ENCODE data around the gene KLHL30.

Gene KLHL30

GRCh38 chr2:238138331-238139195 is at the start of gene KLHL30:
KLHL30 (plus strand) TSS chr2:238138668; CDS start chr2:238140755, 2,087 bp downstream.
- no peak for DNase-seq

GRCh38 chr2:238090887-238091286 is 47.6 kb upstream of the KLHL30 start:
- no peak for DNase-seq

GRCh38 chr2:238091436-238092060 is 46.9 kb upstream of the KLHL30 start:
- no peak for DNase-seq

- DNase-seq: no peak
Measured at GRCh38 chr2:238092486-238093035, 45.9 kb upstream of the KLHL30 start.

GRCh38 chr2:238093181-238094140 is 45.0 kb upstream of the KLHL30 start:
- DNase-seq: no peak

GRCh38 chr2:238094438-238095022 is 43.9 kb upstream of the KLHL30 start:
- DNase-seq: no peak

GRCh38 chr2:238095143-238095542 is 43.3 kb upstream of the KLHL30 start:
- DNase-seq: no peak

- no peak for DNase-seq
Measured at GRCh38 chr2:238096311-238097011, 42.0 kb upstream of the KLHL30 start.

GRCh38 chr2:238097201-238097987 is 41.1 kb upstream of the KLHL30 start:
- no peak for DNase-seq

- DNase-seq: no peak
Measured at GRCh38 chr2:238097988-238098871, 40.2 kb upstream of the KLHL30 start.

- no peak for DNase-seq
Measured at GRCh38 chr2:238098901-238099713, 39.4 kb upstream of the KLHL30 start.

- DNase-seq: no peak
Measured at GRCh38 chr2:238099714-238100048, 38.8 kb upstream of the KLHL30 start.

GRCh38 chr2:238100049-238100820 is 38.2 kb upstream of the KLHL30 start, which contains the start of gene ESPNL:
ESPNL (plus strand) TSS chr2:238100340; CDS start chr2:238100420, 80 bp downstream.
- DNase-seq: no peak

GRCh38 chr2:238100821-238101771 is 37.4 kb upstream of the KLHL30 start:
- no peak for DNase-seq

- DNase-seq: no peak
Measured at GRCh38 chr2:238101891-238102841, 36.3 kb upstream of the KLHL30 start.

- no peak for DNase-seq
Measured at GRCh38 chr2:238102865-238103264, 35.6 kb upstream of the KLHL30 start.
